ENCODE measurements around the gene GLT8D1. TPM values are rescaled to one million over a fixed set of nuclear protein-coding genes. Genes with fewer than 3 reads are reported as not detected.
"Not testable (repeated sequence)": the region's sequence is repeated elsewhere in the genome, so short reads cannot be mapped to it uniquely, and the experiment has no call there.

The GLT8D1 gene
- total RNA-seq, 1 donor from 2014 or later: 44.9 TPM

DNA sequence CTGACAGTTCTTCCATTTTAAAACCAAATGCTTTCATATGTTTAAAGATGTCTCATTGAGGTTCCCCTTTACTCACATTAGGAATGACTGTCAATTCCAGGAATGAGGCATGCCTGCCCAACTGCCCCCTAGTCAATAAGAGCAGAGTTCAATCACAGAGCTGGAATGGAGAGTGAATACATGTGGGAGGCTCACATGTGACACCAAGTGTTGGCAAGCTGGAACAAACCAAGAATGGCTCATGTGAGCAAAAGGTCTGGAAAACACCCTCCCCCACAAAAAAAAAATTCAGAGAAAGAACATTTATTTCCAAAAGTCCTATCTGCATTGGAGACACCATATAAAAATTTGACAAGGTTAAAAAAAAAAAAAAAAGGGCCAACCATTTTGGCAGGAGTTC lies 23.6 kb downstream of the GLT8D1 start:
- TF ChIP-seq, protein P1, sequence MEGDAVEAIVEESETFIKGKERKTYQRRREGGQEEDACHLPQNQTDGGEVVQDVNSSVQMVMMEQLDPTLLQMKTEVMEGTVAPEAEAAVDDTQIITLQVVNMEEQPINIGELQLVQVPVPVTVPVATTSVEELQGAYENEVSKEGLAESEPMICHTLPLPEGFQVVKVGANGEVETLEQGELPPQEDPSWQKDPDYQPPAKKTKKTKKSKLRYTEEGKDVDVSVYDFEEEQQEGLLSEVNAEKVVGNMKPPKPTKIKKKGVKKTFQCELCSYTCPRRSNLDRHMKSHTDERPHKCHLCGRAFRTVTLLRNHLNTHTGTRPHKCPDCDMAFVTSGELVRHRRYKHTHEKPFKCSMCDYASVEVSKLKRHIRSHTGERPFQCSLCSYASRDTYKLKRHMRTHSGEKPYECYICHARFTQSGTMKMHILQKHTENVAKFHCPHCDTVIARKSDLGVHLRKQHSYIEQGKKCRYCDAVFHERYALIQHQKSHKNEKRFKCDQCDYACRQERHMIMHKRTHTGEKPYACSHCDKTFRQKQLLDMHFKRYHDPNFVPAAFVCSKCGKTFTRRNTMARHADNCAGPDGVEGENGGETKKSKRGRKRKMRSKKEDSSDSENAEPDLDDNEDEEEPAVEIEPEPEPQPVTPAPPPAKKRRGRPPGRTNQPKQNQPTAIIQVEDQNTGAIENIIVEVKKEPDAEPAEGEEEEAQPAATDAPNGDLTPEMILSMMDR (IDR thresholded peaks at IDR 0.05): no peak
- Histone ChIP-seq H3K4me3 (no peak overlapping the region), H3K27me3 (no peaks in the 10 kb centered on the region), H3K36me3 (peaks cover 37% of the 10 kb centered on the region), H3K4me1 (peaks cover 38% of the 10 kb centered on the region), H3K27ac (peak overlapping the region; percentile 62), H3K9me3 (no peaks in the 10 kb centered on the region)
- ATAC-seq (peak; percentile 27), DNase-seq (no peak)
- intact Hi-C loops (cut with DNase I): no loop called here

DNA sequence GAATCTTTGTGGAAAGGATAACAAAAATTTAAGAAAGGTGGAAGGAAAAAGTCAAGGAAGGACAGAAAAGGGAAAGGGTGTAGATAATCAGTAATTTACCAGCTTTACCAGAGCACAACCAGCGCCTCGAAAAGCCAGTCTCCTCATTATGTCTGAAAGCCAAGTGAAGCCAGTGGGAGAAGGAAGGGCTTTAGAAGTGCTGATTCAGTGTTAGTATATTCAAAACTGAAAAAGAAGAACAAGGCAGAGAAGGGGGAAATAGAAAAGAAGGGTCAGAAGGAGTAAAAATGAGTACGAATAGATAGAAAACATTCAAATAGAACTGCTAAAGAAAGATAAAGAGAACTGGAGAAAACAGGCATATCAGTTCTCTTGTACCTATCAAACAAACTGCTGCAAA lies 24.0 kb downstream of the GLT8D1 start:
- Histone ChIP-seq H3K9me3 (no peaks in the 10 kb centered on the region), H3K4me1 (peaks cover 34% of the 10 kb centered on the region), H3K27ac (peak overlapping the region; percentile 62), H3K4me3 (no peak overlapping the region), H3K27me3 (no peaks in the 10 kb centered on the region), H3K36me3 (peaks cover 40% of the 10 kb centered on the region)
- DNase-seq (no peak), ATAC-seq (no peak)
- intact Hi-C loops (cut with DNase I): no loop called here
- TF ChIP-seq, protein P1 (IDR thresholded peaks at IDR 0.05): no peak

DNA sequence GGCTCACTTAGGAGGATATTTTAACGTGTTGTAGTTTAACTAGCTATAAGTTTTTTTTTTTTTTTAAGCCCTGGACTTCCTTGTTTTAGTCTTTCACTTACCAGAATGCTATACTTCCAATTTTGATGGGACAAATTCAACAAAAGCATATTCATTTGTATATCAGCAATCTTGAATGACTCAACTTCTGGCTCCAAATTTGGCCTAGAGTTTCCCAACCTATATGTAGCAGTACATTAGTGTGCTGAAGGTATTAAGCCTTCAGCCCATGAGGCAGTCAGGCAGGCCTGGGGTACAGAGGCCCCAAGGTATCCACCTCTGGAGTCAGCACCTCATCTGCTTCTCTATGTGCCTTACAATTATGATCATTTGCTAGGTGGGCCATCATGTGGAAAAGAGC lies 25.8 kb downstream of the GLT8D1 start:
- DNase-seq: no peak
- H3K27ac ChIP-seq: no peak overlapping the region
- H3K4me3 ChIP-seq: no peak overlapping the region
- H3K27me3 ChIP-seq: no peaks in the 10 kb centered on the region
- H3K4me1 ChIP-seq: peaks cover 32% of the 10 kb centered on the region
- no peaks in the 10 kb centered on the region for H3K9me3 ChIP-seq
- no peak for ATAC-seq
- TF ChIP-seq, protein P1 (IDR thresholded peaks at IDR 0.05): no peak
- intact Hi-C loops (cut with DNase I): no loop called here
- H3K36me3 ChIP-seq: peaks cover 56% of the 10 kb centered on the region

DNA sequence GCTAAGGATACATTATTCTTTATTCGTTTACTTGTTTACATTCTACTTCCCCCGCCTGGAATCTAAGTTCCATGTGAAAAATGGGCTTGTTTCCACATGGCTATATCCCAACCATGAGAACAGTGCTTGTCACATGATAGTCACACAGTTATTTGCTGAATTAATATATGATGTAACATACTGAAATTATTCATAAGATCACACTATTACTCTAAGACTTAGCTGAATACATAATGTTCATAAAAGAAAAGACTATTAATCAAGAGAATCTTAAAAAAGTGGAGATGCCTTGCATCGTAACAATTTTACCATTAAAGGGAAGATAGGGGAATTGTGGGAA lies 26.4 kb downstream of the GLT8D1 start:
- TF ChIP-seq, protein P1 (IDR thresholded peaks at IDR 0.05): no peak
- no peaks in the 10 kb centered on the region for H3K9me3 ChIP-seq
- intact Hi-C loops (cut with DNase I): no loop called here
- DNase-seq (no peak), ATAC-seq (no peak)
- H3K4me3 ChIP-seq: no peak overlapping the region
- H3K27ac ChIP-seq: no peak overlapping the region
- peaks cover 62% of the 10 kb centered on the region for H3K36me3 ChIP-seq
- no peaks in the 10 kb centered on the region for H3K27me3 ChIP-seq
- peaks cover 25% of the 10 kb centered on the region for H3K4me1 ChIP-seq

DNA sequence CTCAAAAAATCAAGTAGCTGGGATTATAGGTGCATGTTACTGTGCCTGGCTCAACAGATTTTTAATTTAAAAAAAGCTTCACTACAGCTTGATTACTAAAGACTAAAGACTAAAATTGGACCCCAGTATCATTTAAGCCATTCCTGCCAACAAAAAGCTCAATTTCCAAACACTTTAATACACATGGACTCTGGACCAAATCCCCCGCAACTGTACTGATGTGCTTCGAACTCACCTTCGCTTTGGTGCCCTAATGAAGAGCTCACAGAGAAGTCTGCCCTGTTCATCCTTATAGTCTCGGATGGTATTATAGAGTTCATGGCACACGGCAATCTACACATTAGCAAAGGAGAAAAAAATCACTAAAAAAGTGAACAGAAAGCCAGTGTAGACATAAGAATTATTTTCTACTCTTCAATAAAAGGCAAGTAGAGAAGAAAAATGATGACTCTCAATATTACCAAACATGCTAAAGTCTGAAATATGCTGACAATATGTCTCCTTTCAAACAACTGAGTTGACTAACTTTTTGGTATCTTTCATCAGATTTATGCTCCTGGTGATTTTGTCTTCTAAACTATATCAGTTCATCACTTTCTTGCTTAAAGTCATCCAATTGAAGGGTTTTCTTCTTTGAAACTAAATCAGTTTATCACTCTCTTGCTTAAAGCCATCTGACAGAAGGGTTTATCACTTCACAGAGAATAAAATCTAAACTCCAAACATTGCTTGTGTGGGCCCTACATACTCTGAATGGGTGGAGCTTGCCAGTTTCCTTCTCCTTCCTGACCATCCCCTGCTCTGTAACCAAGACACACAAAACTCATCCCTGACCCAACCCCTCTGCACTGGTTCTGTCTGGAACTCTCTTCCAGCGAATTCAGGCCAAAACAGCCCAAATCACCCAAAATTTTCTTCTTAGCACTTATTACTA lies 27.1 kb downstream of the GLT8D1 start:
- no peaks in the 10 kb centered on the region for H3K9me3 ChIP-seq
- H3K36me3 ChIP-seq: peaks cover 69% of the 10 kb centered on the region
- H3K27ac ChIP-seq: no peak overlapping the region
- TF ChIP-seq, protein P1 (IDR thresholded peaks at IDR 0.05): no peak
- H3K27me3 ChIP-seq: no peaks in the 10 kb centered on the region
- H3K4me1 ChIP-seq: peaks cover 24% of the 10 kb centered on the region
- intact Hi-C loops (cut with DNase I): no loop called here
- ATAC-seq (peak; percentile 51), DNase-seq (no peak)
- H3K4me3 ChIP-seq: no peak overlapping the region

DNA sequence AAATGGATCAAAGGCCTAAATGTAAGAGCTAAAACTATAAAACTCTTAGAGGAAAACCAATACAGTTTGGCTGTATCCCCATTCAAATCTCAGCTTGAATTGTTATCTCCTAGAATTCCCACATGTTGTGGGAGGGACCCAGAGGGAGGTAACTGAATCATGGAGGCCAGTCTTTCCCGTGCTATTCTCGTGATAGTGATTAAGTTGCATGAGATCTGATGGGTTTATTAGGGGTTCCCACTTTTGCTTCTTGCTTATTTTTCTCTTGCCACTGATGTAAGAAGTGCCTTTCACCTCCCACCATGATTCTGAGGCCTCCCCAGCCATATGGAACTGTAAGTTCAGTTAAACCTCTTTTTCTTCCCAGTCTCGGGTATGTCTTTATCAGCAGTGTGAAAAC lies 29.4 kb downstream of the GLT8D1 start:
- H3K27ac ChIP-seq; H3K27me3 ChIP-seq; H3K4me3 ChIP-seq; H3K9me3 ChIP-seq; ATAC-seq; DNase-seq; intact Hi-C loops (cut with DNase I): not testable (repeated sequence)
- H3K4me1 ChIP-seq: peaks cover 11% of the 10 kb centered on the region
- H3K36me3 ChIP-seq: peaks cover 92% of the 10 kb centered on the region

Measured in upper lobe of right lung (tissue), 1 donor.